HG03432 (cell line): ENCODE measurements around the gene MPDU1.

Experiments
- ATAC-seq: cut with Tn5 transposase; IDR thresholded peaks from one replicate; pipeline ENCODE4 v1.9.1; 2021; ENCODE audit warnings: mild to moderate bottlenecking, moderate library complexity; ENCODE audit not compliant: unreplicated experiment

Gene MPDU1

GRCh38 chr17:7560172-7561027, 23.3 kb upstream of the MPDU1 start:
- no peak for ATAC-seq

GRCh38 chr17:7561028-7561575, 22.6 kb upstream of the MPDU1 start:
- peak; percentile 57 for ATAC-seq

DNA sequence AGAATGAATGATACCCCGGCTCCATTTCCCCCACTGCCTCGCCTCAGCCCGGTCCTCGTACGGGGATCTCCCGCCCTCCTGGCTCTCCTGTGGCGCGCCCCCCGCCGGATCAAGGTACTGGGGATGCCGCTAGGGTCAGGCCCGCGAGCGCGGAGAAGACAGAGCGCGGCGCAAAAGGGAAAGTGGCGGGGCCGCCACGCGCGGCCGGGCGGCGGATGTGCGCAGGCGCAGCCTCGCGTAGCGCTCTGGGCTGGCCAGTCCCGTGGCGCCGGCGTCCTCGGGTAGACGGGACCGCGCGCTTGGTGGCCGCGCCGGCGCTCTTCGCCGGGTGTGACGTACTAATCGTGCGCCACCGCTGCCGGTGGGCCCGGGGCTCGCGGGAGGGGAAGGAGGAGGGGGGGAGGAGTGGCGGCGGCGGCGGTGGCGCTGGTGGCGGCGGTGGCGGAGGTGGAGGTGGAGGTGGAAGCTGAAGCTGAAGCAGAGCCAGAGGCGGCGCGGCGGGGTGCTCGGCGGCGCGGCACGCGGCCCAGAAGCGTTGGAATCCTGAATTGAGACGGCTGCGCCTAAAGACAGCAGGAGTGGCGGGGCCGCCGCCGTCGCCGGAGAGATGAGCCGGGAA, 22.0 kb upstream of the MPDU1 start, which contains the start of gene SENP3:
SENP3 (plus strand) TSS at position 331 of the 619 bp plus-strand sequence. CDS start 1,158 bp downstream, outside the sequence.
- ATAC-seq: peak; percentile 72

DNA sequence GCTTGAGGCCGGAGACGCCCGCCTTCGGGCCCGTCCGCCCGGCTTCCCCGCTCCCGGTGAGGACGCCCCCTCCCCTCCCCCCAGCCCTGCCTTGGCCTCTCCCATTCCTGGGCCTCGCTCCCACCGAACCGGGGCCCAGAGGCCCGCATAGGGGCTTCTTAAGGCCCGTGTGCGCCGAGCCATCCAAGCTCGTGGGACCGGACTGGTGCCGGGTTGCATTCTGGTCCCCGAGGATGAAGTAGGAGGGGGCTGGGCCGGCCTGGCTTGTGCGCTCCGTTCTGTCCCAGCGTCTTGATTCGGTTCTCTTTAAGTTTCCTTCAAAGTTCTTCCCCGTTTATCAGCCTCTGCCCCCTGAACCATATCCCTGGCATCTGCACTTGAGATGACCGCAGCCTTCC, 21.4 kb upstream of the MPDU1 start:
- peak; percentile 13 for ATAC-seq

DNA sequence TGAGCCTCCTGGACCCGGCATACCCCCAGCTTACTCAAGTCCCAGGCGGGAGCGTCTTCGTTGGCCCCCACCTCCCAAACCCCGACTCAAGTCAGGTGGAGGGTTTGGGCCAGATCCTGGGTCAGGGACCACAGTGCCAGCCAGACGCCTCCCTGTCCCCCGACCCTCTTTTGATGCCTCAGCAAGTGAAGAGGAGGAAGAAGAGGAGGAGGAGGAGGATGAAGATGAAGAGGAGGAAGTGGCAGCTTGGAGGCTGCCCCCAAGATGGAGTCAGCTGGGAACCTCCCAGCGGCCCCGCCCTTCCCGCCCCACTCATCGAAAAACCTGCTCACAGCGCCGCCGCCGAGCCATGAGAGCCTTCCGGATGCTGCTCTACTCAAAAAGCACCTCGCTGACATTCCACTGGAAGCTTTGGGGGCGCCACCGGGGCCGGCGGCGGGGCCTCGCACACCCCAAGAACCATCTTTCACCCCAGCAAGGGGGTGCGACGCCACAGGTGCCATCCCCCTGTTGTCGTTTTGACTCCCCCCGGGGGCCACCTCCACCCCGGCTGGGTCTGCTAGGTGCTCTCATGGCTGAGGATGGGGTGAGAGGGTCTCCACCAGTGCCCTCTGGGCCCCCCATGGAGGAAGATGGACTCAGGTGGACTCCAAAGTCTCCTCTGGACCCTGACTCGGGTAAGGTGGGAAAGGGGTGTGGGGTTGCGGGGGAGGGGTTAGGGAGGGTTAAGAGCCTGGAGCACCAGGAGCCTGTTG, 20.4 kb upstream of the MPDU1 start:
- ATAC-seq: no peak

GRCh38 chr17:7569571-7569970, 14.1 kb upstream of the MPDU1 start:
- ATAC-seq: no peak

GRCh38 chr17:7570351-7570750, 13.3 kb upstream of the MPDU1 start:
- ATAC-seq: no peak

DNA sequence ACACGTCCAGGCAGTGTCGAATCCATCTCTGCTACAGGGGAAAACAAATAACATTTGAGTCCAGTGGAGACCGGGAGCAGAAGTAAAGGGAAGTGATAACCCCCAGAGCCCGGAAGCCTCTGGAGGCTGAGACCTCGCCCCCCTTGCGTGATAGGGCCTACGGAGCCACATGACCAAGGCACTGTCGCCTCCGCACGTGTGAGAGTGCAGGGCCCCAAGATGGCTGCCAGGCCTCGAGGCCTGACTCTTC, 11.4 kb upstream of the MPDU1 start:
- ATAC-seq: no peak

DNA sequence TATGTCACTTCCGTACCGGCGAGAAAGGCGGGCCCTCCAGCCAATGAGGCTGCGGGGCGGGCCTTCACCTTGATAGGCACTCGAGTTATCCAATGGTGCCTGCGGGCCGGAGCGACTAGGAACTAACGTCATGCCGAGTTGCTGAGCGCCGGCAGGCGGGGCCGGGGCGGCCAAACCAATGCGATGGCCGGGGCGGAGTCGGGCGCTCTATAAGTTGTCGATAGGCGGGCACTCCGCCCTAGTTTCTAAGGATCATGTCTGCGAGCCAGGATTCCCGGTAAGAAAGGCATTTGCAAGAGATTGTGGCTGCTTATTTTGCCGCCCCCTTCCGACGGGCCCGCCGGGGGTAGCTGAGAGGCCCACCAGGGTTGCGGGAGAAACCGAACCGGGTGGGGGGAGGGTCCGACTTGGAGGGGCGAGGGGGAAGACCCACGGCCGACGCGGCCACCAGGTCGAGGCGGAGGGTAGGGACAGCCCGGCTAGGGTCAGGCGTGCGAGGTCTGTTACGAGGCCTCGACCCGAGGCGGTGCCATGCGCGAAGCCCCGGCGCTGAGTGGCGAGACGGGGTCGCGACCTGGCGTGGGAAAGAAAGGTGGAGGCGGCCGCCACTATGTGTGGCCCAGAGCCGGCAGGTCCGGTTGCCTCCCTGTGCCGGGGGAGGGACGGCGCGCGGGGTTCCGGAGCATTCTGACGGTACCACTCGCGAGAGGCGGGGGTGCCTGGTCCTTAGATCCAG, 10.9 kb upstream of the MPDU1 start:
- ATAC-seq: peak; percentile 81

- peak; percentile 24 for ATAC-seq
Measured at GRCh38 chr17:7573324-7574080, 10.2 kb upstream of the MPDU1 start.

DNA sequence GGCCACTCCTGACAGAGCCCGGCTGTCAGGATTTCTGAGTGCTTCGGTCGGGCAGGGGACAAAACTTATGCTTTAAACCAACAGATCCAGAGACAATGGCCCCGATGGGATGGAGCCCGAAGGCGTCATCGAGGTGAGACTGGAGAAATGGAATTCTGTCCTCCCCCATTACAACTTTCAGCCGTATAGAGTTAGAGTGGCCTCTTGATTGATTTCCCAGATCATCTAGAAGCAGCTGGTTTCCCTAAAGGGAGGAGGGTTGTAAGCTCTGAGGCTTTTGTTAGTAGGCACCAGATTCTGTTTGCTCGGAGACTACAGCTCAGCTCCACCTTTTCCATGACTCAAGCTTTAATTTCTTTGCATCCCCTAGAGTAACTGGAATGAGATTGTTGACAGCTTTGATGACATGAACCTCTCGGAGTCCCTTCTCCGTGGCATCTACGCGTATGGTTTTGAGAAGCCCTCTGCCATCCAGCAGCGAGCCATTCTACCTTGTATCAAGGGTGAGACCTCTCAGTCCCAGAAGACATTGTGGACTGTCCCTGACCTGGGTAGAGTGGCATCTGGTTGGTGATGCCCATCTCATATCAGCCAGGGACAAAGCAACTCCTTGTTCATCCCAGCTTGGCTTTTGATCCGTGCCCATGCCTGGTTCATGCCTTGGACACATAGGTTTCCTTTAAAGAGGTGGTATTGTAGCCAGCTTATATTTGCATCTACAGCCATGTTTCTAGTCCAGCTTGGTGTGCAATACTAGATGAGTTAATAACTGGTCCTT, 9.3 kb upstream of the MPDU1 start:
- no peak for ATAC-seq

- ATAC-seq: no peak
Measured at GRCh38 chr17:7575481-7575883, 8.2 kb upstream of the MPDU1 start.

GRCh38 chr17:7575959-7576358, 7.7 kb upstream of the MPDU1 start:
- ATAC-seq: no peak

- no peak for ATAC-seq
Measured at GRCh38 chr17:7576432-7576937, 7.2 kb upstream of the MPDU1 start.

DNA sequence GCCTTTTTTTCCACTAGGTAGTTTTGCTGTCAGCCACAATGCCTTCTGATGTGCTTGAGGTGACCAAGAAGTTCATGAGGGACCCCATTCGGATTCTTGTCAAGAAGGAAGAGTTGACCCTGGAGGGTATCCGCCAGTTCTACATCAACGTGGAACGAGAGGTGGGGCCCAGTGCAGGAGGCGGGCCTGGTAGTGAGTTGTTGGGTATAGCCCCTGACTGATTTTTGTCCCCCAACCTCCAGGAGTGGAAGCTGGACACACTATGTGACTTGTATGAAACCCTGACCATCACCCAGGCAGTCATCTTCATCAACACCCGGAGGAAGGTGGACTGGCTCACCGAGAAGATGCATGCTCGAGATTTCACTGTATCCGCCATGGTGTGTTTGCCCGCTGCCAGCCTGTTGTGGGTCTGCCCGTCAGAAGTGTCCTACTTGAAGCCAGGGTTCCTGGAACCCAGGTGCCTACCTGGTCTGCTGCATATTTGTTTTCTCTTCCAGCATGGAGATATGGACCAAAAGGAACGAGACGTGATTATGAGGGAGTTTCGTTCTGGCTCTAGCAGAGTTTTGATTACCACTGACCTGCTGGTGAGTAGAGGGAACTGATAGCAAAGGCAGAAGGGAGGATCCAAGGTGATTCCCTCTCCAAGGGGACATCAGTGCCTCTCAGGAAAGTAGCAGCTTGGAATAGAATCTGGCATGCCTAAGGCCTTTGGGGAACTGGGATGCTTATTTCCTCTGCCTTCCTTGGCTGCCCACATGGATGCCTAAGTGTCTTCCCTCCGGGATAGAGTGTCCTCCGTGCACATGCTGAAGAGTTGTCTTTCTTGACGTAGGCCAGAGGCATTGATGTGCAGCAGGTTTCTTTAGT, 6.1 kb upstream of the MPDU1 start:
- no peak for ATAC-seq

DNA sequence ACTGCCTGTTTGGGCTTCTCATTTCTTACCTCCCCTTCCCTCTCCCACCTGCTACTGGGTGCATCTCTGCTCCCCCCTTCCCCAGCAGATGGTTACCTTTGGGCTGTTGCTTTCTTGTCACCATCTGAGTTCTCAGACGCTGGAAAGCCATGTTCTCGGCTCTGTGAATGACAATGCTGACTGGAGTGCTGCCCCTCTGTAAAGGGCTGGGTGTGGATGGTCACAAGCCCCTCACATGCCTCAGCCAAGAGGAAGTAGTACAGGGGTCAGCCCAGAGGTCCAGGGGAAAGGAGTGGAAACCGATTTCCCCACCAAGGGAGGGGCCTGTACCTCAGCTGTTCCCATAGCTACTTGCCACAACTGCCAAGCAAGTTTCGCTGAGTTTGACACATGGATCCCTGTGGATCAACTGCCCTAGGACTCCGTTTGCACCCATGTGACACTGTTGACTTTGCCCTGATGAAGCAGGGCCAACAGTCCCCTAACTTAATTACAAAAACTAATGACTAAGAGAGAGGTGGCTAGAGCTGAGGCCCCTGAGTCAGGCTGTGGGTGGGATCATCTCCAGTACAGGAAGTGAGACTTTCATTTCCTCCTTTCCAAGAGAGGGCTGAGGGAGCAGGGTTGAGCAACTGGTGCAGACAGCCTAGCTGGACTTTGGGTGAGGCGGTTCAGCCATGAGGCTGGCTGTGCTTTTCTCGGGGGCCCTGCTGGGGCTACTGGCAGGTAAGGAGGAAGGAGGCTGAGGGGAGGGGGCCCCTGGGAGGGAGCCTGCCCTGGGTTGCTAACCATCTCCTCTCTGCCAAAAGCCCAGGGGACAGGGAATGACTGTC, 4.4 kb upstream of the MPDU1 start, which contains the start of gene CD68:
CD68 (plus strand) TSS at position 638 of the 833 bp plus-strand sequence; CDS start at position 678, 40 bp downstream.
- ATAC-seq: peak; percentile 41
